Mesendoderm (in vitro differentiated cells): ENCODE data around the gene ANKIB1.

Experiments used
- DNase-seq: peaks from one replicate; pipeline ENCODE4 v3.0.0; 2013
- H2AK5ac ChIP-seq: 2 replicates; pipeline ENCODE4 v1.6.1; 2013; ENCODE audit warnings: low read length, inconsistent platforms
- H2BK120ac ChIP-seq: 2 replicates; pipeline ENCODE4 v1.6.1; 2013; ENCODE audit warnings: low read depth, mild to moderate bottlenecking, low read length, moderate library complexity, mixed read lengths
- H2BK15ac ChIP-seq: replicated peaks from 2 replicates; pipeline ENCODE4 v1.6.1; 2013; ENCODE audit warnings: low read depth, mild to moderate bottlenecking, moderate library complexity
- H2BK5ac ChIP-seq: 2 replicates; pipeline ENCODE4 v1.6.1; 2013; ENCODE audit warnings: low read length, inconsistent platforms
- H3K18ac ChIP-seq: 2 replicates; pipeline ENCODE4 v1.6.1; 2013; ENCODE audit warnings: mild to moderate bottlenecking, low read length, mixed read lengths
- H3K23ac ChIP-seq: one replicate; pipeline ENCODE4 v1.6.1; 2013; ENCODE audit warnings: low read length
- H3K27ac ChIP-seq: 2 replicates; pipeline ENCODE4 v1.5.1; 2013; ENCODE audit warnings: low read depth, mild to moderate bottlenecking, inconsistent platforms, low read length, moderate library complexity
- H3K27me3 ChIP-seq: 2 replicates; pipeline ENCODE4 v1.6.1; 2013; ENCODE audit warnings: low read length, control low read depth, mild to moderate bottlenecking, inconsistent platforms; ENCODE audit not compliant: insufficient read depth, poor library complexity
- H3K36me3 ChIP-seq: 2 replicates; pipeline ENCODE4 v1.6.1; 2013; ENCODE audit warnings: low read length, inconsistent platforms; ENCODE audit not compliant: control insufficient read depth, insufficient read depth
- H3K4ac ChIP-seq: one replicate; pipeline ENCODE4 v1.6.1; 2013; ENCODE audit warnings: low read depth, mild to moderate bottlenecking, low read length, moderate library complexity
- H3K4me1 ChIP-seq: 2 replicates; pipeline ENCODE4 v1.6.1; 2013; ENCODE audit warnings: low read depth, low read length, inconsistent platforms; ENCODE audit not compliant: control insufficient read depth
- H3K4me2 ChIP-seq: 2 replicates; pipeline ENCODE4 v1.6.1; 2013; ENCODE audit warnings: low read length
- H3K4me3 ChIP-seq: 2 replicates; pipeline ENCODE4 v1.5.1; 2013; ENCODE audit warnings: mild to moderate bottlenecking, low read length
- H3K56ac ChIP-seq: one replicate; pipeline ENCODE4 v1.6.1; 2013; ENCODE audit warnings: low read length
- H3K79me1 ChIP-seq: 2 replicates; pipeline ENCODE4 v1.6.1; 2013; ENCODE audit warnings: low read length, inconsistent platforms
- H3K79me2 ChIP-seq: 2 replicates; pipeline ENCODE4 v1.6.1; 2013; ENCODE audit warnings: mild to moderate bottlenecking, low read length; ENCODE audit not compliant: control insufficient read depth, insufficient read depth
- H3K9ac ChIP-seq: 2 replicates; pipeline ENCODE4 v1.6.1; 2013; ENCODE audit warnings: low read length, inconsistent platforms
- H4K5ac ChIP-seq: one replicate; pipeline ENCODE4 v1.6.1; 2013; ENCODE audit warnings: low read length
- H4K8ac ChIP-seq: one replicate; pipeline ENCODE4 v1.6.1; 2013; ENCODE audit warnings: low read depth, mild to moderate bottlenecking, control low read depth, low read length, moderate library complexity
- WGBS: extraction: QIAGEN DNeasy Blood & Tissue Kit; methylation state at CpG from one replicate; pipeline ENCODE4 v1.1.7; 2013; ENCODE audit warnings: low lambda C conversion rate, missing lambda C conversion rate; ENCODE audit not compliant: insufficient coverage; ENCODE audit errors: extremely low coverage; 5-methylcytosine and 5-hydroxymethylcytosine counted together

The ANKIB1 gene

GRCh38 chr7:92413550-92413949 is 167.8 kb downstream of the ANKIB1 start:
- Histone ChIP-seq H3K79me2 (no peaks in the 10 kb centered on the region), H3K27ac (no peak overlapping the region), H3K36me3 (no peaks in the 10 kb centered on the region), H3K4me3 (no peak overlapping the region), H3K4me1 (no peaks in the 10 kb centered on the region), H3K56ac (no peak overlapping the region), H2BK5ac (no peak overlapping the region), H2BK15ac (no peak overlapping the region), H3K9ac (no peak overlapping the region), H3K4ac (no peak overlapping the region), H3K18ac (no peak overlapping the region), H2BK120ac (no peak overlapping the region), H4K8ac (no peak overlapping the region), H3K23ac (no peak overlapping the region), H4K5ac (no peak overlapping the region), H3K27me3 (no peaks in the 10 kb centered on the region), H3K79me1 (no peaks in the 10 kb centered on the region), H3K4me2 (no peak overlapping the region), H2AK5ac (no peak overlapping the region)
- no peak for DNase-seq
- WGBS: no CpG with 5 or more reads among the region's 5 CpGs

GRCh38 chr7:92415225-92415624 is 169.5 kb downstream of the ANKIB1 start:
- H2BK5ac ChIP-seq: no peak overlapping the region
- no CpG with 5 or more reads among the region's 5 CpGs for WGBS
- H3K79me1 ChIP-seq: no peaks in the 10 kb centered on the region
- DNase-seq: no peak
- no peaks in the 10 kb centered on the region for H3K36me3 ChIP-seq
- H3K27me3 ChIP-seq: no peaks in the 10 kb centered on the region
- no peak overlapping the region for H3K9ac ChIP-seq
- H3K56ac ChIP-seq: no peak overlapping the region
- H3K4me1 ChIP-seq: no peaks in the 10 kb centered on the region
- no peak overlapping the region for H4K8ac ChIP-seq
- H2AK5ac ChIP-seq: no peak overlapping the region
- H3K23ac ChIP-seq: no peak overlapping the region
- H3K79me2 ChIP-seq: no peaks in the 10 kb centered on the region
- no peak overlapping the region for H3K27ac ChIP-seq
- no peak overlapping the region for H3K4me3 ChIP-seq
- H3K4ac ChIP-seq: no peak overlapping the region
- H2BK15ac ChIP-seq: no peak overlapping the region
- no peak overlapping the region for H4K5ac ChIP-seq
- H3K18ac ChIP-seq: no peak overlapping the region
- H2BK120ac ChIP-seq: no peak overlapping the region
- no peak overlapping the region for H3K4me2 ChIP-seq

- Histone ChIP-seq H3K4me2 (no peak overlapping the region), H2AK5ac (no peak overlapping the region), H3K9ac (no peak overlapping the region), H3K23ac (no peak overlapping the region), H3K4me1 (no peaks in the 10 kb centered on the region), H4K5ac (no peak overlapping the region), H3K4me3 (no peak overlapping the region), H3K18ac (no peak overlapping the region), H4K8ac (no peak overlapping the region), H3K79me1 (no peaks in the 10 kb centered on the region), H3K27ac (no peak overlapping the region), H3K27me3 (no peaks in the 10 kb centered on the region), H3K4ac (no peak overlapping the region), H2BK5ac (no peak overlapping the region), H3K36me3 (no peaks in the 10 kb centered on the region), H2BK120ac (no peak overlapping the region), H3K79me2 (no peaks in the 10 kb centered on the region), H3K56ac (no peak overlapping the region), H2BK15ac (no peak overlapping the region)
- peak; percentile 37 for DNase-seq
- no CpG with 5 or more reads among the region's 5 CpGs for WGBS
Observed at GRCh38 chr7:92417913-92418312, 172.1 kb downstream of the ANKIB1 start.

- H3K4me2 ChIP-seq: no peak overlapping the region
- H2BK15ac ChIP-seq: no peak overlapping the region
- DNase-seq: peak; percentile 32
Observed at GRCh38 chr7:92421676-92422435, 176.1 kb downstream of the ANKIB1 start.

GRCh38 chr7:92422926-92423325 is 177.2 kb downstream of the ANKIB1 start:
- H2BK120ac ChIP-seq: no peak overlapping the region
- no peak overlapping the region for H3K27ac ChIP-seq
- WGBS: no CpG with 5 or more reads among the region's 6 CpGs
- no peak overlapping the region for H3K23ac ChIP-seq
- H3K4me2 ChIP-seq: no peak overlapping the region
- no peak overlapping the region for H2BK5ac ChIP-seq
- H2BK15ac ChIP-seq: no peak overlapping the region
- no peak overlapping the region for H3K18ac ChIP-seq
- no peaks in the 10 kb centered on the region for H3K27me3 ChIP-seq
- no peak for DNase-seq
- H3K56ac ChIP-seq: no peak overlapping the region
- H3K36me3 ChIP-seq: no peaks in the 10 kb centered on the region
- no peak overlapping the region for H3K4ac ChIP-seq
- no peak overlapping the region for H3K9ac ChIP-seq
- no peak overlapping the region for H4K8ac ChIP-seq
- no peak overlapping the region for H4K5ac ChIP-seq
- H3K4me3 ChIP-seq: no peak overlapping the region
- no peaks in the 10 kb centered on the region for H3K79me2 ChIP-seq
- no peaks in the 10 kb centered on the region for H3K4me1 ChIP-seq
- no peaks in the 10 kb centered on the region for H3K79me1 ChIP-seq
- no peak overlapping the region for H2AK5ac ChIP-seq

More at GRCh38 chr7:92421676-92422435, 176.1 kb downstream of the ANKIB1 start:
- no peak overlapping the region for H3K23ac ChIP-seq
- no peak overlapping the region for H4K5ac ChIP-seq
- no peaks in the 10 kb centered on the region for H3K79me1 ChIP-seq
- no peaks in the 10 kb centered on the region for H3K27me3 ChIP-seq
- H3K27ac ChIP-seq: no peak overlapping the region
- no peak overlapping the region for H3K9ac ChIP-seq
- no peak overlapping the region for H2BK5ac ChIP-seq
- no peaks in the 10 kb centered on the region for H3K36me3 ChIP-seq
- H4K8ac ChIP-seq: no peak overlapping the region
- no peak overlapping the region for H3K56ac ChIP-seq
- no peak overlapping the region for H2BK120ac ChIP-seq
- no CpG with 5 or more reads among the region's 5 CpGs for WGBS
- H2AK5ac ChIP-seq: no peak overlapping the region
- H3K79me2 ChIP-seq: no peaks in the 10 kb centered on the region
- H3K4me1 ChIP-seq: no peaks in the 10 kb centered on the region
- H3K18ac ChIP-seq: no peak overlapping the region
- H3K4ac ChIP-seq: no peak overlapping the region
- no peak overlapping the region for H3K4me3 ChIP-seq

- no peak overlapping the region for H3K23ac ChIP-seq
- H3K79me1 ChIP-seq: no peaks in the 10 kb centered on the region
- no peak overlapping the region for H2BK5ac ChIP-seq
- no peak overlapping the region for H2BK120ac ChIP-seq
- no peak overlapping the region for H4K8ac ChIP-seq
- no peak overlapping the region for H3K4me3 ChIP-seq
- H2BK15ac ChIP-seq: no peak overlapping the region
- no peak overlapping the region for H3K4me2 ChIP-seq
- H3K79me2 ChIP-seq: no peaks in the 10 kb centered on the region
- peak overlapping the region; percentile 63 for H3K56ac ChIP-seq
- no peak overlapping the region for H3K18ac ChIP-seq
- no peak for DNase-seq
- no peaks in the 10 kb centered on the region for H3K27me3 ChIP-seq
- H3K4me1 ChIP-seq: no peaks in the 10 kb centered on the region
- peak overlapping the region; percentile 82 for H2AK5ac ChIP-seq
- no peak overlapping the region for H3K27ac ChIP-seq
- no peak overlapping the region for H3K4ac ChIP-seq
- no peak overlapping the region for H4K5ac ChIP-seq
- no peaks in the 10 kb centered on the region for H3K36me3 ChIP-seq
- H3K9ac ChIP-seq: peak overlapping the region; percentile 9
- 100% methylated on average over 4 of the region's 5 CpGs for WGBS
Observed at GRCh38 chr7:92423710-92424131, 177.9 kb downstream of the ANKIB1 start.
